Psoas muscle (tissue), 8 donors: ENCODE measurements around the gene KCNJ10. TPM values are rescaled to one million over a fixed set of nuclear protein-coding genes. Genes with fewer than 3 reads are reported as not detected.

Source experiments
- ATAC-seq, 4 donors: fragments of 200-7000 bp; cut with Tn5 transposase; one replicate each; pipeline ENCODE4 v1.9.1; 2020; ENCODE audit warnings: moderate library complexity in 3 of 4, mild to moderate bottlenecking in 2 of 4
- DNase-seq, 2 donors: peaks; one replicate each; pipeline ENCODE4 v3.0.0-alpha.2; 2020
- H3K27ac ChIP-seq: fragments of 200-600 bp; one replicate; pipeline ENCODE4 v1.8.0; 2022
- H3K27me3 ChIP-seq, 3 donors: fragments of 200-600 bp in 1 of 3; one replicate each; pipeline versions ENCODE4 v1.6.1 to v1.8.0; 2013 to 2022; ENCODE audit warnings: low read length in 2 of 3, mild to moderate bottlenecking in 2 of 3, moderate library complexity in 1 of 3; ENCODE audit not compliant: insufficient read depth in 3 of 3
- H3K36me3 ChIP-seq, 2 donors: fragments of 200-600 bp in 1 of 2; one replicate each; pipeline versions ENCODE4 v1.6.1 to v1.8.0; 2013 to 2022; ENCODE audit warnings: low read depth in 1 of 2, mild to moderate bottlenecking in 1 of 2, moderate library complexity in 1 of 2; ENCODE audit not compliant: insufficient read depth in 1 of 2
- H3K4me1 ChIP-seq: fragments of 200-600 bp; one replicate; pipeline ENCODE4 v1.8.0; 2022
- H3K4me3 ChIP-seq: fragments of 200-600 bp; one replicate; pipeline ENCODE4 v1.8.0; 2022; ENCODE audit warnings: mild to moderate bottlenecking
- H3K9me3 ChIP-seq: fragments of 200-600 bp; one replicate; pipeline ENCODE4 v1.8.0; 2022
- WGBS, 3 donors: extraction: QIAGEN DNeasy Blood & Tissue Kit; methylation state at CpG; one replicate each; pipeline versions ENCODE4 v1.1.6 to v1.1.7; 2013; 5-methylcytosine and 5-hydroxymethylcytosine counted together
- intact Hi-C, 2 donors: fragments of 100-400 bp; cut with DNase I; formaldehyde crosslinking; loops; one replicate each; pipeline versions ENCODE4 v1.11.0 to v1.14.2; 2022
- polyA plus RNA-seq, 3 donors: library from polyadenylated mRNA; stranded (reverse); fragments of 200-250 nt; gene quantifications; one replicate each; pipeline ENCODE4 v1.2.3, GENCODE V29; 2013
- total RNA-seq, 4 donors: library from RNA; stranded (reverse); fragmentation: NEBNext Ultra II Directional in 2 of 4; extraction: Animal tissue kit (Norgen Biotek cat#: 25700) in 2 of 4; gene quantifications; one replicate each; pipeline versions ENCODE4 v1.2.1 to v1.2.4, GENCODE V29; 2021 to 2023
- TF ChIP-seq, protein P1 (sequence below): fragments of 200-600 bp; IDR thresholded peaks from one replicate; pipeline ENCODE4 v1.8.0; 2022; ENCODE audit warnings: antibody characterized with exemption
- donor health status: healthy with polysubstance abuse.
- donor health status: DM: no; HTN: no; CAD: no; lungs with moderate emphysema.
- donor health status: Bipolar disorder and iron deficiency.
- donor health status: healthy.
- donor health status: DM: yes; HTN: yes; CAD: no.
- donor health status: DM: no; HTN: no; CAD: no.
- donor health status: DM: no; HTN: no; CAD: no.
- donor health status: DM: yes; HTN: yes; CAD: no.

KCNJ10 gene
- total and polyA plus RNA-seq, 7 donors = 0.01 to 0.09 (median 0.05) TPM; not detected in 3

DNA sequence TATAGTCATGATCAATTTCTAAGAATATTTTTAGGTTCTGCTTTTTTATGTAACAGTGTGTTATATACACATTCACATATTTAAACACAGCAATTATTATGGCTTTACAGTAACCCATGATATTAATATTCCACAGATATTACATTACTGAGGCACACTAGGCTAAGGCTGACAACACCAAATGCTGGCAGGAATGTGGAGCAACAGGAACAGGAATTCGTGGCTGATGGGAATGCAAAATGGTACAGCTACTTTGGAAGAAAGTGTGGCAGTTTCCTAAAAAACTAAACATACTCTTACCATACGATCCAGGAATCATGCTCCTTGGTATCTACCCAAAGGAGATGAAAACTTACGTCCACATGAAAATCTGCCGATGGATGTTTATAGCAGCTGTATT is 9.5 kb upstream of the KCNJ10 start:
- no peaks in the 10 kb centered on the region for H3K36me3 ChIP-seq
- TF ChIP-seq, protein P1, sequence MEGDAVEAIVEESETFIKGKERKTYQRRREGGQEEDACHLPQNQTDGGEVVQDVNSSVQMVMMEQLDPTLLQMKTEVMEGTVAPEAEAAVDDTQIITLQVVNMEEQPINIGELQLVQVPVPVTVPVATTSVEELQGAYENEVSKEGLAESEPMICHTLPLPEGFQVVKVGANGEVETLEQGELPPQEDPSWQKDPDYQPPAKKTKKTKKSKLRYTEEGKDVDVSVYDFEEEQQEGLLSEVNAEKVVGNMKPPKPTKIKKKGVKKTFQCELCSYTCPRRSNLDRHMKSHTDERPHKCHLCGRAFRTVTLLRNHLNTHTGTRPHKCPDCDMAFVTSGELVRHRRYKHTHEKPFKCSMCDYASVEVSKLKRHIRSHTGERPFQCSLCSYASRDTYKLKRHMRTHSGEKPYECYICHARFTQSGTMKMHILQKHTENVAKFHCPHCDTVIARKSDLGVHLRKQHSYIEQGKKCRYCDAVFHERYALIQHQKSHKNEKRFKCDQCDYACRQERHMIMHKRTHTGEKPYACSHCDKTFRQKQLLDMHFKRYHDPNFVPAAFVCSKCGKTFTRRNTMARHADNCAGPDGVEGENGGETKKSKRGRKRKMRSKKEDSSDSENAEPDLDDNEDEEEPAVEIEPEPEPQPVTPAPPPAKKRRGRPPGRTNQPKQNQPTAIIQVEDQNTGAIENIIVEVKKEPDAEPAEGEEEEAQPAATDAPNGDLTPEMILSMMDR = no peak
- H3K27ac ChIP-seq = no peak overlapping the region
- H3K4me1 ChIP-seq = no peaks in the 10 kb centered on the region
- no peak overlapping the region for H3K4me3 ChIP-seq
- peaks cover 0 to 21% (median 0%) of the 10 kb centered on the region in 3 donors for H3K27me3 ChIP-seq
- intact Hi-C loops = no loop called here
- no peaks in the 10 kb centered on the region for H3K9me3 ChIP-seq
- no peak for ATAC-seq
- WGBS, 3 donors = 75 to 83% (median 77%) methylated on average over 4 of the region's 4 CpGs
- DNase-seq = no peak

DNA sequence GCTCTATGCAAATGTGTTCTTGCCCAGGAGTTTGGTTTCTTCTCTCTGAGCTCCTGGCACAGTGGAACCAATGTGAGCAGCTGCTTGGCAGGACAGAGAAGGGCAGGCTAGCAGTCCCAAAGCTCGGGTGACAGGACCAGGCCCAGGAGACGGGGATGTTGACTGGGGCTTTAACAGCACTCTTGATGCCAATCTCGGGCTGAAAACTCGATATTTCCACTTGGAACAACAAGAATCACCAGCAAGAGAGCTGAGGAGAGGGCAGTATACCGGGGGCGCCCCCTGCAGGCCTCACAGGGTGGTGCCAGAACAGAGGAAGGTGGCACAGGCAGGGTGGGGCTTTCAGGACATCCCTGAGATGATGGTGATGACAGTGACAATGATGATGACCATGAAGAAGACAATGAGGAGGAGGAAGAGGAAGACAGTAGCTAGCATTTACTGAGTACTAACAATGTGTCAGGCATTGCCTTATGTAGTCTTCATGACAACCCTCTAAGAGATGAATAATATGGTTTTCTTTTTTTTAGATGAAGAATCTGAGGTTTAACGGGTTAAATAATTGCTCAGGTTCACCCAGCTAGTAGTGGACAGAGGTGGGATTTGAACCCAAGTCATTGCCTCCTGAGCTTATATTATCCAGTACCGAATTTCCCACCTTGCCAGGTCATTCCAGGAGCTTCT is 8.7 kb upstream of the KCNJ10 start:
- ATAC-seq = peak; percentile 81 to 87 (median 82)
- intact Hi-C loops = no loop called here
- TF ChIP-seq, protein P1 = peak; percentile 60
- DNase-seq = no peak
- H3K27me3 ChIP-seq = peaks cover 0 to 13% (median 0%) of the 10 kb centered on the region in 3 donors
- no peaks in the 10 kb centered on the region for H3K36me3 ChIP-seq
- H3K4me3 ChIP-seq = no peak overlapping the region
- no peak overlapping the region for H3K27ac ChIP-seq
- no peaks in the 10 kb centered on the region for H3K9me3 ChIP-seq
- WGBS, 3 donors = 17 to 23% (median 18%) methylated on average over 8 of the region's 8 CpGs
- H3K4me1 ChIP-seq = no peaks in the 10 kb centered on the region

DNA sequence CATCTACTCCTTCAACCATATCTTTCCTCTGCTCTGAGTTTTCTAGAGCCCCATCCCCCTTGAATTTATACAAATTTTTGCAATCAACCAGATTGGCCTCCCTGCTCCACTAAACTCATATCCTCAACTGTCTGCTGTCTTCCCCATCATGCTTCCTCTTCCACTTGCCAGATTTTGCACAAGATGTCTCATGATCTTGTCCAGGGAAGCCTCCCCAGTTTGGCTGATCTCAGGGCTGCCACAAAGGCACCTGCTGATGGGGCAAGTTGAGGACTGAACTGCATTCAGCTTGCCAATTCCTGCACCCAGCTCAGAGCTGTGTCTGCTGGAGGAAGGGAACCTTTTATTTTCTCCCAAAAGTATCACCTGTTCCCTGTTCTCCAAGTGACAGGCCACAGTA is 7.5 kb upstream of the KCNJ10 start:
- H3K4me1 ChIP-seq = no peaks in the 10 kb centered on the region
- TF ChIP-seq, protein P1 = no peak
- H3K4me3 ChIP-seq = no peak overlapping the region
- H3K36me3 ChIP-seq = no peaks in the 10 kb centered on the region
- ATAC-seq (no peak), DNase-seq (no peak)
- no peak overlapping the region for H3K27ac ChIP-seq
- H3K9me3 ChIP-seq = no peaks in the 10 kb centered on the region
- H3K27me3 ChIP-seq = peaks cover 0 to 11% (median 0%) of the 10 kb centered on the region in 3 donors
- intact Hi-C loops = no loop called here

DNA sequence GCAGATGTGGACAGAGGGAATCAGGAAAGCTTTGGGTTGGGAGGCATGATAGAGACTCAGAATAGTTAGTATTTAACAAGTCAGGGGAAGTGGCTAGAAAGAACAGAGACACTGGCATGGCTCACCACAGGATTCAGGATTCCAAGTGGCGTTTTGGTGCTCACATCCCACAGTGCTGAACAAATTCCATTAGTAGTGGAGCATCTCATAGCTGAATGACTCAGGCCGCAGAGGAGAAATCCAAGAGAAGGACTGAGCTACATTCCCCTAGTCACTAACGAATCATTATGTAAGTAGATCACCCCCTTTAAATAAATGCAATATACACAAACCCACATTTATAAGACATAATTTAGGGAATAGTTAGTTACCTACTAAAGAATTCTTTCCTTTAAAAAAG is 6.3 kb upstream of the KCNJ10 start:
- Histone ChIP-seq H3K27me3 (peaks cover 0 to under 1% (median 0%) of the 10 kb centered on the region in 3 donors), H3K9me3 (no peaks in the 10 kb centered on the region), H3K4me3 (no peak overlapping the region), H3K36me3 (no peaks in the 10 kb centered on the region), H3K4me1 (no peaks in the 10 kb centered on the region), H3K27ac (no peak overlapping the region)
- DNase-seq (no peak), ATAC-seq (no peak)
- WGBS, 3 donors = 66 to 75% (median 74%) methylated on average over 3 of the region's 3 CpGs
- intact Hi-C loops = no loop called here
- TF ChIP-seq, protein P1 = no peak

DNA sequence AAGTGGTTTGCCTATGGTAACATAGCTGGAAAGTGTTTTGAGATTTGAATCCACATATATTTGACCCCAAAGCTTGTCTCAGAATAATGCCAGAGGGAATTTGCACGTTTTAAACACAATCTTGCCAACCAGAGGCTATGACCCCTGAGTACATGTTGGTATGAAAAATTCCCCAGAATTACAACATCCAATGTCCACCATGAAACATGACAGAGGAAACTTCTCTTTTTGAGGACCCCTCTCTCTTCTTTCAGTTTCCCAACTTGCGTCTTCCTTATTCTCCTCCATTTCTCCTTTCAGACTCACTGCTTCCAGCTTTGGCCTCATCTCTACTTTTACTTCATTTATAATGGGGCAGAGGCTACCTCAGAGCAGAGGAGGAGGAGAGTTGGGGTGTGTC is 5.9 kb upstream of the KCNJ10 start:
- Histone ChIP-seq H3K27ac (no peak overlapping the region), H3K4me3 (no peak overlapping the region), H3K9me3 (no peaks in the 10 kb centered on the region), H3K27me3 (no peaks in the 10 kb centered on the region), H3K4me1 (peaks cover 1% of the 10 kb centered on the region), H3K36me3 (no peaks in the 10 kb centered on the region)
- WGBS, 3 donors = 55 to 57% (median 55%) methylated on average over 2 of the region's 2 CpGs
- ATAC-seq (no peak), DNase-seq (no peak)
- intact Hi-C loops = no loop called here
- TF ChIP-seq, protein P1 = no peak
